Heart right ventricle (tissue), 16 donors: Measurements from ENCODE around the gene CALML5. TPM values are rescaled to one million over a fixed set of nuclear protein-coding genes. Genes with fewer than 3 reads are reported as not detected.

Experiments used
- ATAC-seq, 8 donors: fragments of 200-7000 bp; cut with Tn5 transposase; one replicate each; pipeline ENCODE4 v1.9.1; 2020; ENCODE audit warnings: mild to moderate bottlenecking in 8 of 8, moderate library complexity in 8 of 8, moderate number of reproducible peaks in 1 of 8
- DNase-seq, 2 donors: peaks; one replicate each; pipeline ENCODE4 v3.0.0-alpha.2; 2020
- H3K27ac ChIP-seq, 10 donors: fragments of 200-600 bp; sonication (generic) in 2 of 10; one replicate each; pipeline versions ENCODE4 v1.5.0 to v1.8.0; 2020 to 2022; ENCODE audit warnings: mild to moderate bottlenecking in 3 of 10
- H3K27me3 ChIP-seq, 7 donors: fragments of 200-600 bp; one replicate each; pipeline ENCODE4 v1.8.0; 2021 to 2022; ENCODE audit warnings: mild to moderate bottlenecking in 2 of 7
- H3K36me3 ChIP-seq, 9 donors: fragments of 200-600 bp; sonication (generic) in 1 of 9; one replicate each; pipeline versions ENCODE4 v1.5.0 to v1.8.0; 2020 to 2022; ENCODE audit warnings: mild to moderate bottlenecking in 2 of 9
- H3K4me1 ChIP-seq, 9 donors: fragments of 200-600 bp; sonication (generic) in 1 of 9; one replicate each; pipeline versions ENCODE4 v1.5.0 to v1.8.0; 2020 to 2022; ENCODE audit warnings: mild to moderate bottlenecking in 4 of 9
- H3K4me3 ChIP-seq, 10 donors: fragments of 200-600 bp; sonication (generic) in 2 of 10; one replicate each; pipeline versions ENCODE4 v1.5.0 to v1.8.0; 2020 to 2022; ENCODE audit warnings: mild to moderate bottlenecking in 7 of 10, moderate library complexity in 2 of 10
- H3K9me3 ChIP-seq, 11 donors: fragments of 200-600 bp in 10 of 11; sonication (generic) in 2 of 11; one replicate each; pipeline versions ENCODE4 v1.5.0 to v1.8.0; 2013 to 2022; ENCODE audit warnings: mild to moderate bottlenecking in 2 of 11, control low read depth in 1 of 11, moderate library complexity in 1 of 11
- WGBS, 2 donors: extraction: QIAGEN DNeasy Blood & Tissue Kit; methylation state at CpG; one replicate each; pipeline ENCODE4 v1.1.7; 2013; ENCODE audit warnings: inconsistent platforms in 1 of 2; 5-methylcytosine and 5-hydroxymethylcytosine counted together
- intact Hi-C, 10 donors: fragments of 100-400 bp; cut with DNase I; formaldehyde crosslinking; loops; one replicate each; pipeline versions ENCODE4 v1.11.1 to v1.14.2; 2022
- polyA plus RNA-seq, 2 donors: library from polyadenylated mRNA; stranded (reverse); fragments of 200-250 nt; gene quantifications; one replicate each; pipeline ENCODE4 v1.2.3, GENCODE V29; 2013
- total RNA-seq, 10 donors: library from RNA; stranded (reverse); fragmentation: NEBNext Ultra II Directional in 3 of 10; extraction: Animal tissue kit (Norgen Biotek cat#: 25700) in 3 of 10; gene quantifications; one replicate each; pipeline versions ENCODE4 v1.2.1 to v1.2.4, GENCODE V29; 2021 to 2023
- TF ChIP-seq, protein P1 (sequence below), 9 donors: fragments of 200-600 bp; sonication (generic) in 2 of 9; IDR thresholded peaks; one replicate each; pipeline versions ENCODE4 v1.5.0 to v1.8.0; 2021 to 2022; ENCODE audit warnings: antibody characterized with exemption in 9 of 9, mild to moderate bottlenecking in 5 of 9, moderate library complexity in 1 of 9
- donor health status: Arrhythmogenic right ventricular cardiomyopathy.
- donor health status: ischemic (EF 13 %, LVEDD 7.1; RV severe dilation, severe dysfunction).
- donor health status: healthy with polysubstance abuse.
- donor health status: DM: no; HTN: yes; CAD: no.
- donor health status: DM: no; HTN: no; CAD: no.
- donor health status: ischemic (EF 25% LVEDD 6.9; RV normal size, moderate dysfunction).
- donor health status: ischemic (EF 25% LVEDD 5.7; RV mildly dilated, moderate dysfunction).
- donor health status: healthy.
- donor health status: DM: yes; HTN: yes; CAD: no.
- donor health status: Ischemic cardiomyopathy.
- donor health status: ischemic (EF 35%, LVEDD 5.7; RV mildly dilated, moderate dysfunction).
- donor health status: nonischemic (EF 11% LVEDD 7.7; RV severe dilation, severe dysfunction).
- donor health status: DM: yes; HTN: yes; CAD: no.
- donor health status: PGD.
- donor health status: ischemic (EF 29% LVEDD 5.4; RV normal size, mild dysfunction).
- donor health status: nonischemic (EF 23%, LVEDD 6.1; RV moderate dilation, normal function).

Gene CALML5
- total and polyA plus RNA-seq, 12 donors: not detected

DNA sequence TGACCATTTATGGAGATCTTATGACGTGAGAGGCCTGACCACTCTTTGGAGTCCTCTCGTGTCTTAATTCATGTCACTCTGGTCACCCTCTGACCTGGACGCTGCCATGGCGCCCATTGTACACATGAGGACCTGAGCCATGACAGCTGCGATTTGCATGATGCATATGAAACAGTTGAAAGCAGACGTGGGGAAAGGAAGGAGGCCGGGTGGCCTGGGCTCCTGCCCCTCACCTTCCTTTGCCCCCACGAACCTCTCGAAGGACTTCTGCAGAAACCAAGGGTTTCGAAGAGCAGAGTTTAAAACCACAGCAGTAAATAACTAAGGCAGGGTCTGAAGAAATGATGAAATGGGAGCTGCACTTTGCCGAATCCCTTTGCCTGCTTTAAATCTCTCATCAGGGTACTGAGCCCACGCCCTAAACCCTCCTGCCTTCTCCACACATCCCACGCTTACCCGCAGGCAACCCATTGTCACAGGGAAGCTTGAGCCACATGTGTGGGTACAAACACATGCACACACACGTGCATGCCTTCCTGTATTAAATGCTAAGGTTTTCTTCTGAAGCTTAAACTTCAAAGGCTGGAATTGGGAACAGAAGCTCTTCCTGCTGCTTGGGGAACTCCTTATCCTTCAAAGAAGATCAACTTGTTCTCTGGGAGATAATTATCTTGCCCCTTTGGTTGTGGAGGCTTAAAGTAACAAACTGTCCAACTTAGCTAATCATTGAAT, 13.7 kb upstream of the CALML5 start:
- TF ChIP-seq, protein P1, sequence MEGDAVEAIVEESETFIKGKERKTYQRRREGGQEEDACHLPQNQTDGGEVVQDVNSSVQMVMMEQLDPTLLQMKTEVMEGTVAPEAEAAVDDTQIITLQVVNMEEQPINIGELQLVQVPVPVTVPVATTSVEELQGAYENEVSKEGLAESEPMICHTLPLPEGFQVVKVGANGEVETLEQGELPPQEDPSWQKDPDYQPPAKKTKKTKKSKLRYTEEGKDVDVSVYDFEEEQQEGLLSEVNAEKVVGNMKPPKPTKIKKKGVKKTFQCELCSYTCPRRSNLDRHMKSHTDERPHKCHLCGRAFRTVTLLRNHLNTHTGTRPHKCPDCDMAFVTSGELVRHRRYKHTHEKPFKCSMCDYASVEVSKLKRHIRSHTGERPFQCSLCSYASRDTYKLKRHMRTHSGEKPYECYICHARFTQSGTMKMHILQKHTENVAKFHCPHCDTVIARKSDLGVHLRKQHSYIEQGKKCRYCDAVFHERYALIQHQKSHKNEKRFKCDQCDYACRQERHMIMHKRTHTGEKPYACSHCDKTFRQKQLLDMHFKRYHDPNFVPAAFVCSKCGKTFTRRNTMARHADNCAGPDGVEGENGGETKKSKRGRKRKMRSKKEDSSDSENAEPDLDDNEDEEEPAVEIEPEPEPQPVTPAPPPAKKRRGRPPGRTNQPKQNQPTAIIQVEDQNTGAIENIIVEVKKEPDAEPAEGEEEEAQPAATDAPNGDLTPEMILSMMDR (IDR thresholded peaks at IDR 0.05): no peak

DNA sequence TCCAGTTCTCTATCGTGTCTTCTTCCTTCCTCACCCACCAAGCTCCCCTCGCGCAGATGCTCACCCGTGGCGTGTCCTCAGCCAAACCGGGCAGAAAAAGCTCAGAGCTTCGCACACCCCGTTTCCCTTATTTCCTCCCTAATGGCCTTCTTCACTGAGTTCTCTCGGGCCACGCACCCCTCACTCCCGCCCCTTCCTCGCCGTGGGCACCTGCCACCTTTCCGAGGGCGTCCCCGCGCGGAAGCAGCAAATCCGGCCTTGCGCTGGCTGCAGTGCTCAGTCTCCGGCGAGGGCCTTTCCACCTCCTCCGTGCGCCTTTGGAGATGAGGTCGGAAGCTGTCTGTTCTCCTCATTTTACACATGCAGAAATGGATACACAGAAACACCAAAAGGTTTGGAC, 13.0 kb upstream of the CALML5 start:
- Histone ChIP-seq H3K27me3 (peaks cover 0 to 12% (median 0%) of the 10 kb centered on the region in 7 donors), H3K9me3 (no peaks in the 10 kb centered on the region), H3K4me1 (no peaks in the 10 kb centered on the region), H3K27ac (no peak overlapping the region), H3K4me3 (no peak overlapping the region), H3K36me3 (no peaks in the 10 kb centered on the region)
- DNase-seq: no peak
- ATAC-seq: no peak
- WGBS, 2 donors: 91 to 93% methylated on average over 25 of the region's 25 CpGs
- TF ChIP-seq, protein P1 (IDR thresholded peaks at IDR 0.05): no peak
- intact Hi-C loops: no loop called here

More for the DNA sequence above, 13.7 kb upstream of the CALML5 start:
- peaks cover 0 to 12% (median 0%) of the 10 kb centered on the region in 7 donors for H3K27me3 ChIP-seq
- ATAC-seq (no peak), DNase-seq (no peak)
- H3K4me3 ChIP-seq: no peak overlapping the region
- no peaks in the 10 kb centered on the region for H3K9me3 ChIP-seq
- 88 to 89% methylated on average over 15 of the region's 15 CpGs for WGBS, 2 donors
- no peaks in the 10 kb centered on the region for H3K4me1 ChIP-seq
- H3K36me3 ChIP-seq: no peaks in the 10 kb centered on the region
- H3K27ac ChIP-seq: no peak overlapping the region
- intact Hi-C loops: no loop called here

DNA sequence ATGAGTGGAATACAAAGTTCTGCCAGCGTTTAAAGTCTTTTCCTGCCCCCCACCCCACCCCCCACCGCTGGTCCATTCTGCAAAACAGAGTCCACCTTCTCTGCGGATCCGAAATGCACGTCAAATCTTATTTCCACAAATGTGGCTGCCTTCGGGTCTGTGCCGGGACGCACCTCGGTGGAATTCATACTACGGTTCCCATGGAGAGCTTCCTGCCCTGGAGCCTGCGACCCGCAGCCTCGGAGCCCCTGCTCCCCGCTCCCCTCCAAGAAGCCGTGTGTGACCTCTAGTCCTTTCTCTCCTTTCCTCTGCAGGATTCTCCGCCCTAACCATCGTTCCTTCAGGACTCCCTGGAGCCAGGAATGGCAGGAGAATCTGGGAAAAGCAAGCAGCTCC, 12.5 kb upstream of the CALML5 start:
- DNase-seq (no peak), ATAC-seq (no peak)
- Histone ChIP-seq H3K27me3 (peaks cover 0 to 12% (median 0%) of the 10 kb centered on the region in 7 donors), H3K9me3 (no peaks in the 10 kb centered on the region), H3K4me3 (no peak overlapping the region), H3K36me3 (no peaks in the 10 kb centered on the region), H3K27ac (no peak overlapping the region), H3K4me1 (no peaks in the 10 kb centered on the region)
- intact Hi-C loops: no loop called here
- WGBS, 2 donors: 88 to 89% methylated on average over 17 of the region's 17 CpGs
- TF ChIP-seq, protein P1 (IDR thresholded peaks at IDR 0.05): no peak

DNA sequence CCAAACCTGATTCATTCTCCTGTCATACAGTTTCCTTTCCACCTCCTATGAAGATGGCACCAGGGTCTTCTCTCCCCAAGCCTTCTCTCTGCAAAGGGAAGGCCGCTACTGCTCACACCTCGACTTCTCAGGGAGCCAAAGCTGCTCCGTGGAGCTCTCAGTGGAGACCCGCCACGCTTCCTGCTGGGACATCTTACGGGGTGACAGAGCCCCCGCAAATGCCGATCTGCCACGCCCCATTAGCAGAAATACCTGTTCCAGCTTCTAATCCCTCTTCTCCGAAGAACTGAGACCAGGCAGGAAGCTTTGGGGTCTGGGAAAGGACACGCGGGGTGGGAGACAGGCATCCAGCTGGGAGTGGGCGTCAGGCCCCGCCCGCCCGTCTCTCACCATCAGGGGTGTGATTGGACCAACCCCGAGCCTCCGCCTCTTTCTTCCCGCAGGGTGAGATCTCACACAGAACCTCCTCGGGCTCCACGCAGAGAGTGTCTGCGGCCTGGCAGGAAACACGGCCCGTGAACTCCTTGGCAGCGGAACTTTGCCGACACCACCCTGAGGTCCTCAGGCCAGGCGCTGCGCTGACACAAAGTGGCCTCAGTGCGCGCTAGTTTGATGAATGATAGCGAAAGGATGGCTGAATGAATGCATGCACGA, 12.0 kb upstream of the CALML5 start:
- intact Hi-C loops: no loop called here
- no peak overlapping the region for H3K4me3 ChIP-seq
- H3K27ac ChIP-seq: no peak overlapping the region
- TF ChIP-seq, protein P1 (IDR thresholded peaks at IDR 0.05): no peak
- H3K4me1 ChIP-seq: no peaks in the 10 kb centered on the region
- no peaks in the 10 kb centered on the region for H3K9me3 ChIP-seq
- ATAC-seq (no peak), DNase-seq (no peak)
- H3K36me3 ChIP-seq: no peaks in the 10 kb centered on the region
- WGBS, 2 donors: 86 to 88% methylated on average over 32 of the region's 32 CpGs
- H3K27me3 ChIP-seq: peaks cover 0 to 12% (median 0%) of the 10 kb centered on the region in 7 donors
